ENCODE results near the gene PEX16.

PEX16 gene

DNA sequence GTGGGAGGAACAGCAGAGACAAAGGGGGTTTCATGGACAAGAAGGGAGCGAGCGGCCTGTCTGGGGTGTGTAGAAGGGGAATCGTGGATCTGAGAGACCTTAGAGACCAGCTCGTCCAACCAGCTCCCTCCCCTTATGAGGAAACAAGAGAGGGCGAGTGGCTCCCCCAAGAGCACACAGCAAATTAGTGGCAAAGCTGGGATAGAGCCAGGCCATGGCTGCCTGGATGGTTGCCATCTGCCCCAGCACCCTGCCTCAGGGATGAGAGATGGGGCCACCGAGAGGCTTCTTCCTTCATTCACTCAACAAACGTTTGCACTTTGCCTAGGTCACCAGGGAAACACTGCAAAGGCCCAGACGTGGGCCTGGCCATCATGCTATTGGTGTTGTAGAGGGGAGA, 28.1 kb downstream of the PEX16 start:
- ChIA-PET POLR2A (ENCODE audit: low non-redundant PET) (no interaction called here), CTCF (no interaction called here)
- DNase-seq (ENCODE audit: low spot score) = no peak
- TF ChIP-seq, protein P1, sequence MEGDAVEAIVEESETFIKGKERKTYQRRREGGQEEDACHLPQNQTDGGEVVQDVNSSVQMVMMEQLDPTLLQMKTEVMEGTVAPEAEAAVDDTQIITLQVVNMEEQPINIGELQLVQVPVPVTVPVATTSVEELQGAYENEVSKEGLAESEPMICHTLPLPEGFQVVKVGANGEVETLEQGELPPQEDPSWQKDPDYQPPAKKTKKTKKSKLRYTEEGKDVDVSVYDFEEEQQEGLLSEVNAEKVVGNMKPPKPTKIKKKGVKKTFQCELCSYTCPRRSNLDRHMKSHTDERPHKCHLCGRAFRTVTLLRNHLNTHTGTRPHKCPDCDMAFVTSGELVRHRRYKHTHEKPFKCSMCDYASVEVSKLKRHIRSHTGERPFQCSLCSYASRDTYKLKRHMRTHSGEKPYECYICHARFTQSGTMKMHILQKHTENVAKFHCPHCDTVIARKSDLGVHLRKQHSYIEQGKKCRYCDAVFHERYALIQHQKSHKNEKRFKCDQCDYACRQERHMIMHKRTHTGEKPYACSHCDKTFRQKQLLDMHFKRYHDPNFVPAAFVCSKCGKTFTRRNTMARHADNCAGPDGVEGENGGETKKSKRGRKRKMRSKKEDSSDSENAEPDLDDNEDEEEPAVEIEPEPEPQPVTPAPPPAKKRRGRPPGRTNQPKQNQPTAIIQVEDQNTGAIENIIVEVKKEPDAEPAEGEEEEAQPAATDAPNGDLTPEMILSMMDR (conservative IDR thresholded peaks at IDR 0.05; ENCODE audit: low read depth) = no peak
- peak overlapping the region; percentile 37 for H3K27ac ChIP-seq

GRCh38 chr11:45887587-45887986, 30.1 kb downstream of the PEX16 start:
- H3K27ac ChIP-seq = no peak overlapping the region
- TF ChIP-seq, protein P1 (conservative IDR thresholded peaks at IDR 0.05; ENCODE audit: low read depth) = no peak
- no peak for DNase-seq (ENCODE audit: low spot score)
- POLR2A ChIA-PET (ENCODE audit: low non-redundant PET) = no interaction called here
- CTCF ChIA-PET = interaction anchor here (0.6 kb wide), 1 partner anchor 428 kb away, joined by 3 read pairs; no protein-coding TSS in a partner anchor

GRCh38 chr11:45886816-45887520, 30.7 kb downstream of the PEX16 start:
- CTCF ChIA-PET = interaction anchor here (0.6 kb wide), 2 partner anchors 44 to 429 kb away, joined by 3 to 4 read pairs; no protein-coding TSS in a partner anchor
- TF ChIP-seq, protein P1 (conservative IDR thresholded peaks at IDR 0.05; ENCODE audit: low read depth) = no peak
- H3K27ac ChIP-seq = no peak overlapping the region
- POLR2A ChIA-PET (ENCODE audit: low non-redundant PET) = no interaction called here
- no peak for DNase-seq (ENCODE audit: low spot score)

GRCh38 chr11:45885921-45886721, 31.6 kb downstream of the PEX16 start:
- TF ChIP-seq, protein P1 (conservative IDR thresholded peaks at IDR 0.05; ENCODE audit: low read depth) = no peak
- ChIA-PET CTCF (interaction anchor here (0.6 kb wide), 1 partner anchor 43 kb away, joined by 4 read pairs; no protein-coding TSS in a partner anchor), POLR2A (ENCODE audit: low non-redundant PET) (no interaction called here)
- H3K27ac ChIP-seq = no peak overlapping the region
- DNase-seq (ENCODE audit: low spot score) = no peak

DNA sequence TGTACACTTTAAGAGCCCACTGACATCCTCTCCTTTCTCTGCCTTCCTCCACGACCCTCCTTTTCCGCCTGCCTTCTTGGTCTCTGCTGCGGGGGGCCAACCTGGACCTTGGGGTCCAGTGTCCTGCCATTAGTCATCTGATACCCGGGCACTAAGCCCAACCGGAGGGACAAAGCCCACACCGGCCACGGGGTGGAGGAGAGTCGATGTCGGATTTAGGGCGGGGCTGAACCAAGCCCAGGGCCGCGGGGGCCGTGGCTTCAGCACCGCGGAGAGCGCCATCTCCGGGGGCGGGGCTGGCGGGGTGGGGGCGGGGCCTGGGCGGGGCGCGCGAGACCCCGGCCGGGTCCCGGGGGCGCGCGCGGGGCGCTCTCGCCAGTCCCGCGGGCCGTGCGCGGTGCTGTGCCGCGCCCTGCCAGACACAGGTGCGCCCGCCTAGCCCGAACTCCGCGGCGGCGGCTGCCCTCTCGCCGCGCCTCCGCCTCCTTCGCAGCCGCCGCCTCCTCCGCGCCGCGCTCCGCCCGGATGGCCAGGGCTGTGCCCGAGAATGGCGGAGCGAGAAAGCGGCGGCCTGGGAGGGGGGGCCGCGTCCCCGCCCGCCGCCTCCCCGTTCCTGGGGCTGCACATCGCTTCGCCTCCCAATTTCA, 32.3 kb downstream of the PEX16 start, which contains the start of gene MAPK8IP1:
Gene MAPK8IP1 (plus strand): TSS at position 378 of the 647 bp plus-strand sequence. CDS start 170 bp downstream, at position 548.
- DNase-seq (ENCODE audit: low spot score) = peak; percentile 73
- H3K27ac ChIP-seq = no peak within 1 kb of the TSS
- ChIA-PET CTCF (no interaction called here), POLR2A (ENCODE audit: low non-redundant PET) (no interaction called here)
- TF ChIP-seq, protein P1 (conservative IDR thresholded peaks at IDR 0.05; ENCODE audit: low read depth) = no peak

- no peak for DNase-seq (ENCODE audit: low spot score)
- TF ChIP-seq, protein P1 (conservative IDR thresholded peaks at IDR 0.05; ENCODE audit: low read depth) = no peak
- no peak overlapping the region for H3K27ac ChIP-seq
- ChIA-PET CTCF (interaction anchor here (0.6 kb wide), 1 partner anchor 514 kb away, joined by 3 read pairs; no protein-coding TSS in a partner anchor), POLR2A (ENCODE audit: low non-redundant PET) (no interaction called here)
These were observed 33.0 kb downstream of the PEX16 start for GRCh38 chr11:45884596-45885185.
